Muscle layer of duodenum (tissue), 2 donors: ENCODE measurements around the gene NPAS1.

Source experiments
- H3K27ac ChIP-seq: one replicate; pipeline ENCODE4 v1.7.0; 2013; ENCODE audit warnings: mild to moderate bottlenecking, low read length
- H3K27me3 ChIP-seq: one replicate; pipeline ENCODE4 v1.7.0; 2013; ENCODE audit warnings: low read depth, mild to moderate bottlenecking, control low read depth, low read length
- H3K36me3 ChIP-seq, 2 donors: one replicate each; pipeline ENCODE4 v1.7.0; 2013; ENCODE audit warnings: low read length in 2 of 2, control low read depth in 1 of 2, mild to moderate bottlenecking in 1 of 2; ENCODE audit not compliant: insufficient read depth in 2 of 2, control insufficient read depth in 1 of 2
- H3K4me1 ChIP-seq, 2 donors: one replicate each; pipeline ENCODE4 v1.7.0; 2013; ENCODE audit warnings: low read length in 2 of 2, mild to moderate bottlenecking in 2 of 2, control low read depth in 1 of 2, moderate library complexity in 1 of 2; ENCODE audit not compliant: insufficient read depth in 2 of 2, control insufficient read depth in 1 of 2
- H3K4me3 ChIP-seq, 2 donors: one replicate each; pipeline ENCODE4 v1.7.0; 2013; ENCODE audit warnings: low read length in 2 of 2, low read depth in 1 of 2, mild to moderate bottlenecking in 1 of 2
- H3K9me3 ChIP-seq, 2 donors: one replicate each; pipeline ENCODE4 v1.7.0; 2013; ENCODE audit warnings: low read length in 2 of 2, control low read depth in 1 of 2, mild to moderate bottlenecking in 1 of 2; ENCODE audit not compliant: control insufficient read depth in 1 of 2
- donor health status: healthy.

The NPAS1 gene

DNA sequence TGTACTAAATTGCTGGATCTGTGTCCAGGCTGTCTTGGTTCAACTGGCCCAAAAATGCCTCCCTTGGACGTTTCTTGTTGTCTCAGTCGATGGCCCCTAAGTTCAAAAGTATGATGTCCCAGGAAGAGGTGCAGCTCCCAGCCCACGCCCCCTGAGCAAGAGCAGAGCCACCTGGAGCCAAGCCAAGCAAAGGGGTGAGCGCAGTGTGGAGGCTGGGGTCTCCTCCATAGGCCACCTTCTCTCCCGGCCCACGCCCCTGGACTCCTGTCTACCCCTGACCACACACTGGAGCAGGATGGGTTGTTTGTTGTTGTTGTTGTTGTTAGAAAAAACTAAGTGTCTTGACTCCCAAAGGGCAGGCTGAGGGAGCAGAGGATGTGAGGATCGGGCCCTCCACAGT lies 26.0 kb upstream of the NPAS1 start:
- Histone ChIP-seq H3K36me3 (peaks cover 8 to 22% of the 10 kb centered on the region in 2 donors), H3K9me3 (no peaks in the 10 kb centered on the region), H3K27ac (no peak overlapping the region), H3K4me3 (no peak overlapping the region), H3K4me1 (peaks cover 5 to 13% of the 10 kb centered on the region in 2 donors), H3K27me3 (no peaks in the 10 kb centered on the region)

GRCh38 chr19:46994141-46994686 lies 25.4 kb upstream of the NPAS1 start:
- H3K27me3 ChIP-seq = no peaks in the 10 kb centered on the region
- H3K36me3 ChIP-seq = peaks cover 9 to 23% of the 10 kb centered on the region in 2 donors
- no peak overlapping the region for H3K27ac ChIP-seq
- H3K9me3 ChIP-seq = no peaks in the 10 kb centered on the region
- peaks cover 5 to 13% of the 10 kb centered on the region in 2 donors for H3K4me1 ChIP-seq
- no peak overlapping the region for H3K4me3 ChIP-seq

- H3K27me3 ChIP-seq = no peaks in the 10 kb centered on the region
- no peak overlapping the region for H3K27ac ChIP-seq
- H3K4me3 ChIP-seq = no peak overlapping the region
- H3K9me3 ChIP-seq = no peaks in the 10 kb centered on the region
- H3K36me3 ChIP-seq = peaks cover 15 to 32% of the 10 kb centered on the region in 2 donors
- peaks cover 5 to 12% of the 10 kb centered on the region in 2 donors for H3K4me1 ChIP-seq
Measured at GRCh38 chr19:46995492-46995891, 24.1 kb upstream of the NPAS1 start.

GRCh38 chr19:46998445-46999125 lies 21.1 kb upstream of the NPAS1 start:
- Histone ChIP-seq H3K4me3 (no peak overlapping the region), H3K27me3 (peaks cover 5% of the 10 kb centered on the region), H3K9me3 (no peaks in the 10 kb centered on the region), H3K4me1 (peaks cover 0 to under 1% of the 10 kb centered on the region in 2 donors), H3K27ac (no peak overlapping the region), H3K36me3 (peaks cover 16 to 41% of the 10 kb centered on the region in 2 donors)

DNA sequence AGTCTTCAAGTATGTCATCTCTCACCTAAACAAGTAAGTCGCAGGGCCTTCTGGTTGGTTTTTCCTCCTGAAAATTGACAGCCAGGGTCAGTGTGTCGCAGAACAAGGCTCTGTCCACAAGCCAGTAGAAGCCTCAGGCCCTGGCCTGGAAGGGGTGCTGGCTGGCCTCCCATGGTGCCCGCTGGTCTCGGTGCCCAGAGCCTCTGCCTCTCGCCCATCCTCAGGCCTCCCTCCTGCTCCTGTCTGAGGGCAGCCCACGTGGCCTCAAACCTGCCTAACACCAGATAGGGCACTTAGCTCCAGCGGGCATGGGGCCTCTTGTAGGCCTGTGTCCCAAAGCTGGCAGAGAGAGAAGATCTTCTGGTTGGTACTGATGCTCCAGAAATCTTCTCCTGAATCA lies 20.3 kb upstream of the NPAS1 start:
- peaks cover 16 to 41% of the 10 kb centered on the region in 2 donors for H3K36me3 ChIP-seq
- no peak overlapping the region for H3K4me3 ChIP-seq
- H3K27ac ChIP-seq = no peak overlapping the region
- H3K9me3 ChIP-seq = no peaks in the 10 kb centered on the region
- peaks cover 11% of the 10 kb centered on the region for H3K27me3 ChIP-seq
- H3K4me1 ChIP-seq = peaks cover 0 to 8% of the 10 kb centered on the region in 2 donors

- H3K4me3 ChIP-seq = no peak overlapping the region
- peaks cover 16 to 41% of the 10 kb centered on the region in 2 donors for H3K36me3 ChIP-seq
- H3K9me3 ChIP-seq = no peaks in the 10 kb centered on the region
- H3K27ac ChIP-seq = no peak overlapping the region
- peaks cover 0 to 8% of the 10 kb centered on the region in 2 donors for H3K4me1 ChIP-seq
- peaks cover 11% of the 10 kb centered on the region for H3K27me3 ChIP-seq
Measured at GRCh38 chr19:46999878-47000277, 19.8 kb upstream of the NPAS1 start.

- Histone ChIP-seq H3K4me1 (peaks cover 0 to 8% of the 10 kb centered on the region in 2 donors), H3K27me3 (peaks cover 11% of the 10 kb centered on the region), H3K9me3 (no peaks in the 10 kb centered on the region), H3K36me3 (peaks cover 16 to 41% of the 10 kb centered on the region in 2 donors), H3K4me3 (no peak overlapping the region), H3K27ac (no peak overlapping the region)
Measured at GRCh38 chr19:47000373-47000772, 19.3 kb upstream of the NPAS1 start.

- peaks cover 0 to 3% of the 10 kb centered on the region in 2 donors for H3K9me3 ChIP-seq
- no peak overlapping the region for H3K27ac ChIP-seq
- no peak overlapping the region for H3K4me3 ChIP-seq
- peaks cover 0 to 8% of the 10 kb centered on the region in 2 donors for H3K4me1 ChIP-seq
- peaks cover 11% of the 10 kb centered on the region for H3K27me3 ChIP-seq
- H3K36me3 ChIP-seq = peaks cover 16 to 41% of the 10 kb centered on the region in 2 donors
Measured at GRCh38 chr19:47001584-47001983, 18.1 kb upstream of the NPAS1 start.

DNA sequence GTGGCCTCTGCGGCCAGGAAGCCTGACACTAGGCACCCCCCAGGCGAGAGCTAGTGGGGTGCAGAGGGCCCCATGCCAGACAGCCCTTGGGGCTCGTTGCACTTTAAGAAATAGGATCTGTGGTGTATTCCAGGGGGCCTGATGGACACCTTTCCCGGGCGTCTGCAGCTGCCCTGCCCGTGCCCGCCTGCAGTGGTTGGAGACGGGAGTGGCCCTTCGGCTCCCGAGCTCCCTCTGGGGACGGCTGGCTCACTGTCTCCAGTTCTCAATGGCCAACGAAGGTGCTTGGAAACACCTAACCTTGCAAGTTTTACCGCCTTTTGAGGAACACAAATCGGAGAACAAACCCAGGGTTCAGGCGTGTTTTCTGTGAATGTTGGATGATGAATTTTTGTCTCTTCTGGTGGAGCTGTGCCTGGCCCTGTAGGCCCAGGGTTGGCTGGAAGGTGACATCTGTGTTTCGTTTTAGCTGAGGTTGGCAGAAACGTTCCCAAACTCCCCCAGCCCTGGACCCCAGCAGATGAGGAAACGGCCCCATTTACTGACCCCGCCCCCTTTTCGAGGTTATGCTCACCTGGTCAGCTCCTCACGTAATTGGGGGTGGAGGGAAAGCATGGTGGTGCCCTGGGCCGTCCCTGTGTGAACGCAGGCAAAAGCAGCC lies 17.4 kb upstream of the NPAS1 start:
- Histone ChIP-seq H3K27ac (no peak overlapping the region), H3K4me1 (peaks cover 0 to 8% of the 10 kb centered on the region in 2 donors), H3K36me3 (peaks cover 16 to 40% of the 10 kb centered on the region in 2 donors)

GRCh38 chr19:47002853-47003610 lies 16.6 kb upstream of the NPAS1 start:
- no peak overlapping the region for H3K4me3 ChIP-seq
- peaks cover 16 to 35% of the 10 kb centered on the region in 2 donors for H3K36me3 ChIP-seq
- H3K27me3 ChIP-seq = peaks cover 11% of the 10 kb centered on the region
- H3K9me3 ChIP-seq = peaks cover 0 to 3% of the 10 kb centered on the region in 2 donors
- no peak overlapping the region for H3K27ac ChIP-seq
- H3K4me1 ChIP-seq = peaks cover 0 to 8% of the 10 kb centered on the region in 2 donors

More for the DNA sequence above, 17.4 kb upstream of the NPAS1 start:
- H3K4me3 ChIP-seq = no peak overlapping the region
- peaks cover 11% of the 10 kb centered on the region for H3K27me3 ChIP-seq
- peaks cover 0 to 3% of the 10 kb centered on the region in 2 donors for H3K9me3 ChIP-seq
